Measurements from ENCODE around the gene FAM20B.

DNA sequence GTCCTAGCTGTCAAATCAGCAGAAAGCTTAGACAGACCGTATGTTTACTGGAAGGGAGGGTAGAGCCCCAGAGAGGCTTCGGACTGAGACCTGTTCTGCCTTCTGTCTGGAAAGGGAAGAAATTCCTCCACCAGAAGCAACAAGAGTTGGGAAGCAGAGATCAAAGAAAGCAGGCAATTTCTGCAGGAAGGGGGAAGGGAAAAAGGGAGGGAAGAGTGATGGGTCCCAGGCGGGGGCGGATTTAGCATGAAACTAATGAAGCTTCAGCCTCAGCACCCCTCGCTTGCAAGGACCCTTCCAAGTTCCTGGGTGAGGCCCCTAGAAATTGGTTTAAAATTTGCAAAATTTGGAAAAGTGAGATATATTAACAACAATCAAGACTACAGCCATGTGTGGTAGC lies 26.6 kb upstream of the FAM20B start:
- TF ChIP-seq, protein P1, sequence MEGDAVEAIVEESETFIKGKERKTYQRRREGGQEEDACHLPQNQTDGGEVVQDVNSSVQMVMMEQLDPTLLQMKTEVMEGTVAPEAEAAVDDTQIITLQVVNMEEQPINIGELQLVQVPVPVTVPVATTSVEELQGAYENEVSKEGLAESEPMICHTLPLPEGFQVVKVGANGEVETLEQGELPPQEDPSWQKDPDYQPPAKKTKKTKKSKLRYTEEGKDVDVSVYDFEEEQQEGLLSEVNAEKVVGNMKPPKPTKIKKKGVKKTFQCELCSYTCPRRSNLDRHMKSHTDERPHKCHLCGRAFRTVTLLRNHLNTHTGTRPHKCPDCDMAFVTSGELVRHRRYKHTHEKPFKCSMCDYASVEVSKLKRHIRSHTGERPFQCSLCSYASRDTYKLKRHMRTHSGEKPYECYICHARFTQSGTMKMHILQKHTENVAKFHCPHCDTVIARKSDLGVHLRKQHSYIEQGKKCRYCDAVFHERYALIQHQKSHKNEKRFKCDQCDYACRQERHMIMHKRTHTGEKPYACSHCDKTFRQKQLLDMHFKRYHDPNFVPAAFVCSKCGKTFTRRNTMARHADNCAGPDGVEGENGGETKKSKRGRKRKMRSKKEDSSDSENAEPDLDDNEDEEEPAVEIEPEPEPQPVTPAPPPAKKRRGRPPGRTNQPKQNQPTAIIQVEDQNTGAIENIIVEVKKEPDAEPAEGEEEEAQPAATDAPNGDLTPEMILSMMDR (IDR thresholded peaks at IDR 0.05) = no peak
- TF ChIP-seq EZH2 (IDR thresholded peaks at IDR 0.05) (no peak), EZH2phosphoT487 (IDR thresholded peaks at IDR 0.05) (no peak)
